GM10248 (cell line): ENCODE results near the gene CRYL1.

Source experiments
- CTCF ChIA-PET: fragments of 300-600 bp; sonication (Branson Sonifier 250); formaldehyde crosslinking; extraction: SDS; loops from one replicate; lab custom pipeline; 2021; ENCODE audit warnings: antibody characterized with exemption; lab: Yijun Ruan, JAX
- POLR2A ChIA-PET: fragments of 350-650 bp; sonication (Branson Sonifier 250); formaldehyde crosslinking; extraction: SDS; loops from one replicate; lab custom pipeline; 2020; ENCODE audit warnings: antibody characterized with exemption; lab: Yijun Ruan, JAX
- DNase-seq: peaks from one replicate; pipeline ENCODE4 v3.0.0; 2012; ENCODE audit errors: extremely low spot score
- TF ChIP-seq, protein P1 (sequence below): IDR thresholded peaks from 2 replicates; pipeline ENCODE4 v1.5.1; 2012; ENCODE audit warnings: mild to moderate bottlenecking, low read depth; ENCODE audit errors: extremely low read depth, missing control alignments, control extremely low read depth

Gene CRYL1

DNA sequence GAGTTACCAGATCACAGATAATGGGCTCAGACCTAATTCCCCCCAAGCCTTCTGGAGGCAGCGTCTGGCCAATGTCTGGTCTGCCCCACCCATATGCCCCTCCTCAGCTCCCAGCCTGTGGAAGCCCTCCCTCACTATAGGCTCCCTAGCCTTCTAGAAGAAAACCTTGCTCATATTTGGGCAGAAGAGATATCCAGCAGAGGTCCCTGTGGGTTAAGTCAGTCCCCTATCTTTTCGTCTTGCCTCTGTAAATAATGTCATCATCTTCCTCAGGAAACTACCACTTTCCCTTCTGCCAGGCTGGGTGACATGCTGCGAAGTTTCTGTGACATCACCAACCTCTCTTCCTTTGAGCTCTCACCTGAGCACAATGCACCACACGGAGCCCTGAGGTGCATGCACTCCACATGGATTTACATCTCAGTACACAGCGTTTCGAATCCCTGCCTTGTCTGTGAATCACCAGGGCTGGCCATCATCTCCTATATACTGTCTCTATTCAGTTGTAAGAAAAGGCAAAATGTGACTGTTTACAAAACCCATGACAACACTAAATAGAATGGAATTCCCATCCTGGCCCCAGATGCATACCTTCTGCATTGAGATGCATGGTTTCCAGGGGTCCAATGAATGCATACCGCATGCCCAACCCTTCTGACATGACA, 112.8 kb downstream of the CRYL1 start:
- POLR2A ChIA-PET, result no interaction called here
- CTCF ChIA-PET, result no interaction called here
- TF ChIP-seq, protein P1, sequence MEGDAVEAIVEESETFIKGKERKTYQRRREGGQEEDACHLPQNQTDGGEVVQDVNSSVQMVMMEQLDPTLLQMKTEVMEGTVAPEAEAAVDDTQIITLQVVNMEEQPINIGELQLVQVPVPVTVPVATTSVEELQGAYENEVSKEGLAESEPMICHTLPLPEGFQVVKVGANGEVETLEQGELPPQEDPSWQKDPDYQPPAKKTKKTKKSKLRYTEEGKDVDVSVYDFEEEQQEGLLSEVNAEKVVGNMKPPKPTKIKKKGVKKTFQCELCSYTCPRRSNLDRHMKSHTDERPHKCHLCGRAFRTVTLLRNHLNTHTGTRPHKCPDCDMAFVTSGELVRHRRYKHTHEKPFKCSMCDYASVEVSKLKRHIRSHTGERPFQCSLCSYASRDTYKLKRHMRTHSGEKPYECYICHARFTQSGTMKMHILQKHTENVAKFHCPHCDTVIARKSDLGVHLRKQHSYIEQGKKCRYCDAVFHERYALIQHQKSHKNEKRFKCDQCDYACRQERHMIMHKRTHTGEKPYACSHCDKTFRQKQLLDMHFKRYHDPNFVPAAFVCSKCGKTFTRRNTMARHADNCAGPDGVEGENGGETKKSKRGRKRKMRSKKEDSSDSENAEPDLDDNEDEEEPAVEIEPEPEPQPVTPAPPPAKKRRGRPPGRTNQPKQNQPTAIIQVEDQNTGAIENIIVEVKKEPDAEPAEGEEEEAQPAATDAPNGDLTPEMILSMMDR, result no peak
- no peak for DNase-seq

DNA sequence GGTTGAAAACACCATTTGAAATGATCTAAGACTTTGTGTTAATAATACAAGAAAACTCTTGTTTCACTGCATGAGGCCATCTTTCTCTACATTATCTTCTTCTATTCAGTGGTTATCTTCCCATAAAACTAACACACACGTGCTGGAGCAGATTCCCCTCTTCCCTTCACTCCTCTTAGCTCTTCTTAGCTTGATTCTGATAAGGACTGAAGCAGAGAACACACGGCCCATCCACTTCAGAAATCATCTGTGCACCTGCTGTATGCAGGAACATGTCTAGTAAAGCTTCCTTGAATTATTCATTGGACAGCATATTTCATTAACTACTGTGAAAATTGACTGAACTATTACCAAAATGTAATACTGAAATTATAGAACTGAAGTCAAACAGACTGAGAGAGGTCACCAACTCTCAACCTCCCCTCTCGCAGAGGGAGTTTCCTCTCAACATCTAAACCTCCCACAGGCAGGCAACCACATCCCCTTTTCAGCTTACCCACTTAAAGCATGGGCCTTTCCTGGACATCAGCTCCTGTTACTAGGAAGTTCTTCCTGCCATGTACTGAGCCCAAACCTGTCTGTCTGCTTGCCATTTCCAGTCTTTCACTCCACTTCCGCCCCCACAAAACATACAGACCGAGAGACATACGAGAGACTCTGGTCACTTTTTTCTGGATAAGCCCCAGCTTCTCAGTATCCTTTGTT, 113.9 kb downstream of the CRYL1 start:
- ChIA-PET POLR2A (no interaction called here), CTCF (interaction anchor here (1.1 to 1.5 kb wide), 2 partner anchors 17 to 20 kb away, joined by 4 to 5 read pairs; no protein-coding TSS in a partner anchor)
- DNase-seq, result peak; percentile 70
- TF ChIP-seq, protein P1, result no peak

DNA sequence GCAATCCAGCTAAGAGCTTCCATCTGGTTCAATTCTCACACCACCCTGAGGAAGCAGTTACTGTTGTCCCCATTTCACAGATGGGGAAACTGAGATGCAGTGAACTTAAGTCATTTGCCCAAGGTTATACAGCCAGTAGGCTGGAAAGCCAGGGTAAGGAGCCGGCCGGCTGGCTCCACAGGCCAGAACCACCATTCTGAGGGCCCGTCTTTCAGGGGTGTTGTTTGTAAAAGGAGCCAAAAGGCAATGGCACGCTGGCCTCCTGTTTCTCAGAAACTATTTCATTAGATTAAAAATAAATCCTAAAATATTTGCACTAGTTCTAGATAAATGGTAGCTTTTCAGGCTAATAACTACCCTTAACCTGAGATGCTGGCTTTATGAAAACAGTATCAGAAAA, 114.9 kb downstream of the CRYL1 start:
- TF ChIP-seq, protein P1, result no peak
- ChIA-PET POLR2A (no interaction called here), CTCF (interaction anchor here (0.9 to 1.5 kb wide), 3 partner anchors 18 to 24 kb away, joined by 3 to 5 read pairs (median 4); no protein-coding TSS in a partner anchor)
- no peak for DNase-seq

DNA sequence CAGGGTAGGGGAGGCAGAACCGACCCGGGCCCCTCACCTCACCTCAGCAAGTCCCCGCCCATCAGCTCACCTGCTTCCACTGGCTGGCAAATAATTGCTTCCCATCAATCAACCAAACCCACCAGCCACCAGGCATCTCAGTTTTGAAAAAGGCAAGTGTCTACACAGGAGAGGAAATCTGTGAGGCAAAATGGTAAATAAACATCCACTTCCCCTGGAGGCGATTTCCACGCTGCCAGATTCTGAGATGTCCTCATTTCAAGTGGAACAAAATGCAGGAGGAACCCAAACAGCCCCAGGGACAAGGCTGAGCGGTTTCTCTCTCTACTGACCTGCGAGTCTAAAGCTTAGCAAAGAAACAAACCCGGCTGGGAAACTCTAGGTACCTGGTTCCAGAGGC, 117.5 kb downstream of the CRYL1 start:
- TF ChIP-seq, protein P1, result no peak
- CTCF ChIA-PET, result no interaction called here
- POLR2A ChIA-PET, result no interaction called here
- no peak for DNase-seq

DNA sequence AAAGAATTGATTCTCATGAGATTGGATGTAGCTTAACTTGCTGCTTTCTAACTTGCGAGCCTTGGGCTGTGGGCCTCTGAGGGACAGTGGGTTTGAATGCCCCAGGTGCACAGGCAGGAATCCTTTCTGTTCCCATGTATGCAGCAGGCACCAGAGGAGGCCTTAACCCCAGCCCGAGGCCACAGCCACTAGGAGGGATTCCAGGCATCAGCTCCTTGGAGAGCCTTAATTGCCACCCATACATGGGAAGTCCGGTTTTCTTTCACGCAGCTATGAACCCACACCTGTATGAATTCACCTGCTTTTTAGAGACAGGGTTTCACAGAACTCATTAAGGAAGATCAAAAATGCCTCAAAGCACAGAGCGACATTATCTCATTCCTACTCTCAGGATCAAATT, 117.9 kb downstream of the CRYL1 start:
- TF ChIP-seq, protein P1, result no peak
- POLR2A ChIA-PET, result no interaction called here
- CTCF ChIA-PET, result no interaction called here
- DNase-seq, result no peak

DNA sequence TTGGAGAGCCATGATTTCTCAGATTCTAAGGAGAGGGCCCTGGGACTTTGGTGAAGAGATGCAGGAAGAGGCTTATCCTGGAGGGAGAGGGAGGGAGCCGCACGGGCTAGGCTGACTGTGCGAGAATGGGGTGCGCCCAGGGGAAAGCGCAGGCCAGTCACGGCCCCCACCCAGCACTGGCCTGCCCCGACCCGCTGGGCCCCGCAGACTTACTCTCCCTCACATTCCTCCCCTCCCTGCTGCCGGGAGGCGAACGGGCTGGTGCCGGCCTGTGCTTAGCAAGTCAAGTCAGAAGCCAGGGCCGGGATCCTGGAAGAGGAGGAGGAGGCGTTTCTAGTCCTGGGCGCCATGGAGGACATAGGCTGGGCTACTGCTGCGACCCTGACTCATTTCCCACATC, 120.0 kb downstream of the CRYL1 start:
- ChIA-PET CTCF (interaction anchor here (1.9 kb wide), 1 partner anchor 19 kb away, joined by 6 read pairs; no protein-coding TSS in a partner anchor), POLR2A (no interaction called here)
- TF ChIP-seq, protein P1, result no peak
- DNase-seq, result no peak
